GM12891 (cell line): ENCODE measurements around the gene PPIL1.

Experiments used
- DNase-seq: peaks from one replicate; pipeline ENCODE4 v3.0.0; 2011; ENCODE audit warnings: low spot score; ENCODE audit not compliant: insufficient read length
- FAIRE-seq: peaks from 2 replicates; lab custom pipeline; 2011; peaks lifted over from hg19 to GRCh38; lab: Jason Lieb, UNC
- PAX5 ChIP-seq: IDR thresholded peaks from 2 replicates; pipeline ENCODE4 v1.6.1; 2011; ENCODE audit warnings: low read length, moderate library complexity, mild to moderate bottlenecking; ENCODE audit not compliant: insufficient read depth, severe bottlenecking
- POLR2A ChIP-seq: IDR thresholded peaks from 2 replicates; pipeline ENCODE4 v1.6.1; 2011; ENCODE audit warnings: low read depth, low read length, control low read depth
- POLR2AphosphoS5 ChIP-seq: IDR thresholded peaks from 2 replicates; pipeline ENCODE4 v1.6.1; 2011; ENCODE audit warnings: low read depth, low read length, control low read depth
- POU2F2 ChIP-seq: IDR thresholded peaks from 2 replicates; pipeline ENCODE4 v1.6.1; 2011; ENCODE audit warnings: low read depth, mild to moderate bottlenecking, control low read depth, low read length, moderate library complexity
- SPI1 ChIP-seq: IDR thresholded peaks from 2 replicates; pipeline ENCODE4 v1.6.1; 2011; ENCODE audit warnings: low read depth, low read length, control low read depth
- TAF1 ChIP-seq: IDR thresholded peaks from 2 replicates; pipeline ENCODE4 v1.6.1; 2011; ENCODE audit warnings: low read depth, low read length, control low read depth

PPIL1 gene

DNA sequence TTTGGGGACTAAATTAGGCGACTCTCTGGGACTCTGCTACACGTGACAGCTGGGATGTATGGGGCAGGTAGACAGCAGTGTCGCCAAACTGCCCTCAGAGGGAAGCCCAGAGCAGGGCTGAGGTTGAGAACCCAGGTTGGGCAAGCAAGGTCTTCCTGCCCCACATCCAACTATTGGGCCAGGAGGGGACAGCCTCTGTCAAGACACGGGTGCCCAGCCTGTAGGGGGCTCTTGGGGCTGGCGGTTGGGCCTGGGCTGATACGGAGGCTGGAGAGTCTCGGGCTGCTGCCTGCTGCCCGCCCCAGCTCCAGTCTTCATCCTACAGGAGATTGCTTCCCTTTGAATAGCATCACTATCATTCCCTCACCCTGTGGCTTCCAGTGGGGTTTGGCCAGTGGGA, 68.7 kb downstream of the PPIL1 start:
- DNase-seq: no peak
- TF ChIP-seq POLR2AphosphoS5 (no peak), PAX5 (no peak), SPI1 (no peak), POU2F2 (no peak), POLR2A (no peak), TAF1 (no peak)
- FAIRE-seq: no peak

DNA sequence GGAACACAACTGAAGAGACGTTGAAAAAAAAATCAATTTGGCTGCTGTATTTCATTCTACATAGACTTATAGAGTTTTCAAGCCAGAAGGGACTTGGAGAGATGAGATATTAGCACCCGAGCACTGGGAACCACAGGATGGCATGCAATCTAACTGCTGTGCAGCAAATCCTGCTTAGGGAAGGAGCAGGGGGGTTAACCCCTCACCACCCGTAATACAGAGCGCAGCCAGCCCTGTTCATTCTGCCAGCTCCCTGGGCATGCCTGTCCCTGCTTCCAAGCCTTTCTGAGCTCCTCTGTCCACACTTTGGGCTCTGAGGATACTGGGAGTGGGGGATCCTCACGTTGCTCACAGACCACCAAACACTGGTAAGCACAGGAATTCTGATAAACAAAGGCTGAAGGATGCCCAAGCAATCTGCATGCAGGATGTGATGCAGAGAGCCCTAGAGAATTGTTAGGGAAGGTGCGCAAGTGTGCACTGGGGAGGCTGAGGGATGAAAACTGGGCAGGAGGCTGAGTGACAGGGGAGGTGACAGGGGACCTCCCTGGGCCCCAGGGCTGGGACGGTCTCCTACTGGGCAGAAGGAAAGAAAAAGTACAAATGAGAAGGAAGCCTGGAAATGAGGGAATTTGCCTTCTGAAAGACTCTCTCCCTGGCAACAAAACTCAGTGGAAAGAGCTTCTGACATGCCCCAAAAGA, 69.4 kb downstream of the PPIL1 start:
- no peak for DNase-seq
- no peak for TF ChIP-seq TAF1
- no peak for FAIRE-seq
